ENCODE data around the gene ZNHIT2. TPM values are rescaled to one million over a fixed set of nuclear protein-coding genes. Genes with fewer than 3 reads are reported as not detected.

The ZNHIT2 gene
- total and polyA plus RNA-seq, 10 of the 15 experiments (the other 5 are each of a cell fraction or from before 2014, with no cell fraction given), result 0.24 to 20.4 (median 15.5) TPM; not detected in 1

DNA sequence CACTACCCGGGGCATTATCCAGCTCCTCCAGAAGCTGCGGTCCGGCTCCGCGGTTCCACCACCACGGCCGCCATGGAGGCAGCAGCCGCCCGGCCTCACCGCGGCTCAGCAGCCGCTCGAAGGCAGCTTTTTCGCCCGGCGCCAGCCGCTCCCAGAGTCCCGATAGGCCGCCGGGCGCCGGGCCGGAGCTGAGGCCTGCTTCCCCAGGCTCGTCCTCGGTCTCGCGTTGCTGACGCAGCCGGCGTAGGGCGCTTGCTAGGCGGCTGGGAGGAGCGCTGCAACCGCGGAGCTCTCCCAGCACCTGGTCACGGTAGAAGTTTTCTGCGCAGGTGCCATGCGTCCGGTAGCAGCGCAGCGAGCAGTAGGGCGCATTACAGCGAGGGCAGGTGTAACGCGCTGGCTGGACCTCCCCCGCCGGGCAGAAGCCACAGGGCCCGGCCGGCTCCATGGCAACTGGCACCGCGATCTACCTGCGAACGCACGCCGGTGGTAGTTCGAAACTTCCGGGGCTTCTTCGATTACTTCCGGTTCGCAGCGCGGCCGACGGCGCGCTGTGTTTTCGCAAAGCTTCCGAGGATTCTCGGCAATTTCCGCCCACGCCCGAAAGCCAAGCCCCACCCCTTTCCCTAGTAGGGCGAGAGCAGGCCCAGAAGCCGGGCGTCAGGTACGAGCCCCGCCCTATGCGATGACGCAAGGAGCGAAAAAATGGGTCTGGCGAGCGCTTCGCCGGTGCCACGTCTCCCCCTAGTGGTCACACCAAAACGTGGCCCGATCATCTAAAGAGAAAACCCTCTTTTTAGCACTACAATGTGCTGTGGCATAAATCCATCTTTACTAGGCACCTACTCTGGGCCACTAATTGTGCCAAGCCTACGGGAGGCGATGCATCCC lies at the start of gene ZNHIT2 (continued):
- TF ChIP-seq, protein P1, sequence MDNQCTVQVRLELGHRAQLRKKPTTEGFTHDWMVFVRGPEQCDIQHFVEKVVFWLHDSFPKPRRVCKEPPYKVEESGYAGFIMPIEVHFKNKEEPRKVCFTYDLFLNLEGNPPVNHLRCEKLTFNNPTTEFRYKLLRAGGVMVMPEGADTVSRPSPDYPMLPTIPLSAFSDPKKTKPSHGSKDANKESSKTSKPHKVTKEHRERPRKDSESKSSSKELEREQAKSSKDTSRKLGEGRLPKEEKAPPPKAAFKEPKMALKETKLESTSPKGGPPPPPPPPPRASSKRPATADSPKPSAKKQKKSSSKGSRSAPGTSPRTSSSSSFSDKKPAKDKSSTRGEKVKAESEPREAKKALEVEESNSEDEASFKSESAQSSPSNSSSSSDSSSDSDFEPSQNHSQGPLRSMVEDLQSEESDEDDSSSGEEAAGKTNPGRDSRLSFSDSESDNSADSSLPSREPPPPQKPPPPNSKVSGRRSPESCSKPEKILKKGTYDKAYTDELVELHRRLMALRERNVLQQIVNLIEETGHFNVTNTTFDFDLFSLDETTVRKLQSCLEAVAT (IDR thresholded peaks at IDR 0.05), result 0 out of 2 replicates have a peak, but pooled peaks have one; percentile 31
- TF ChIP-seq, protein P2, sequence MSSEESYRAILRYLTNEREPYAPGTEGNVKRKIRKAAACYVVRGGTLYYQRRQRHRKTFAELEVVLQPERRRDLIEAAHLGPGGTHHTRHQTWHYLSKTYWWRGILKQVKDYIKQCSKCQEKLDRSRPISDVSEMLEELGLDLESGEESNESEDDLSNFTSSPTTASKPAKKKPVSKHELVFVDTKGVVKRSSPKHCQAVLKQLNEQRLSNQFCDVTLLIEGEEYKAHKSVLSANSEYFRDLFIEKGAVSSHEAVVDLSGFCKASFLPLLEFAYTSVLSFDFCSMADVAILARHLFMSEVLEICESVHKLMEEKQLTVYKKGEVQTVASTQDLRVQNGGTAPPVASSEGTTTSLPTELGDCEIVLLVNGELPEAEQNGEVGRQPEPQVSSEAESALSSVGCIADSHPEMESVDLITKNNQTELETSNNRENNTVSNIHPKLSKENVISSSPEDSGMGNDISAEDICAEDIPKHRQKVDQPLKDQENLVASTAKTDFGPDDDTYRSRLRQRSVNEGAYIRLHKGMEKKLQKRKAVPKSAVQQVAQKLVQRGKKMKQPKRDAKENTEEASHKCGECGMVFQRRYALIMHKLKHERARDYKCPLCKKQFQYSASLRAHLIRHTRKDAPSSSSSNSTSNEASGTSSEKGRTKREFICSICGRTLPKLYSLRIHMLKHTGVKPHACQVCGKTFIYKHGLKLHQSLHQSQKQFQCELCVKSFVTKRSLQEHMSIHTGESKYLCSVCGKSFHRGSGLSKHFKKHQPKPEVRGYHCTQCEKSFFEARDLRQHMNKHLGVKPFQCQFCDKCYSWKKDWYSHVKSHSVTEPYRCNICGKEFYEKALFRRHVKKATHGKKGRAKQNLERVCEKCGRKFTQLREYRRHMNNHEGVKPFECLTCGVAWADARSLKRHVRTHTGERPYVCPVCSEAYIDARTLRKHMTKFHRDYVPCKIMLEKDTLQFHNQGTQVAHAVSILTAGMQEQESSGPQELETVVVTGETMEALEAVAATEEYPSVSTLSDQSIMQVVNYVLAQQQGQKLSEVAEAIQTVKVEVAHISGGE (CRISPR knock-in tag; IDR thresholded peaks at IDR 0.05), result 0 out of 2 replicates have a peak, but pooled peaks have one; percentile 32
- TF ChIP-seq NBN (IDR thresholded peaks at IDR 0.05) (peak; percentile 82), EGR1 (IDR thresholded peaks at IDR 0.05; ENCODE audit: borderline replicate concordance in 1 of 2, low read depth in 2 of 2, low read length in 2 of 2) (peak; percentile 67 to 84), MEF2B (IDR thresholded peaks at IDR 0.05; ENCODE audit: partially characterized antibody, poor library complexity, severe bottlenecking) (peak; percentile 14), STAT1 (conservative IDR thresholded peaks at IDR 0.05) (no peak), ZNF274 (IDR thresholded peaks at IDR 0.05; ENCODE audit: insufficient read depth, insufficient read length) (no peak), ZSCAN29 (IDR thresholded peaks at IDR 0.05) (peak; percentile 17; the same call in 1 of the 2 replicates), CBX5 (IDR thresholded peaks at IDR 0.05; ENCODE audit: low read depth) (0 out of 2 replicates have a peak, but pooled peaks have one; percentile 64), IKZF1 (conservative IDR thresholded peaks at IDR 0.05) (peak; percentile 72), ZNF384 (IDR thresholded peaks at IDR 0.05; ENCODE audit: borderline replicate concordance, low read depth, low read length) (no peak; the same call in 1 of the 2 replicates), FOS (IDR thresholded peaks at IDR 0.05; ENCODE audit: borderline replicate concordance, extremely low read depth, insufficient read length) (no peak), POLR2AphosphoS2 (IDR thresholded peaks at IDR 0.05; ENCODE audit: low read depth, low read length) (peak; percentile 81), NFIC (IDR thresholded peaks at IDR 0.05; ENCODE audit: low read depth, low read length) (no peak), ZNF622 (IDR thresholded peaks at IDR 0.05) (no peak), ATF7 (IDR thresholded peaks at IDR 0.05; ENCODE audit: low read depth) (peak; percentile 93), PML (IDR thresholded peaks at IDR 0.05; ENCODE audit: low read length) (peak; percentile 93), HCFC1 (IDR thresholded peaks at IDR 0.05; ENCODE audit: low read length) (peak; percentile 71), CBFB (IDR thresholded peaks at IDR 0.05; ENCODE audit: low read depth) (peak; percentile 77; the same call in 1 of the 2 replicates), ESRRA (IDR thresholded peaks at IDR 0.05; ENCODE audit: low read length) (no peak), RB1 (IDR thresholded peaks at IDR 0.05; ENCODE audit: borderline replicate concordance) (0 out of 2 replicates have a peak, but pooled peaks have one; percentile 66), SUPT20H (IDR thresholded peaks at IDR 0.05; ENCODE audit: borderline replicate concordance, control insufficient read depth, low read depth, low read length) (no peak), ASH2L (IDR thresholded peaks at IDR 0.05; ENCODE audit: borderline replicate concordance, low read depth) (no peak)
- TF ChIP-seq, protein P3, sequence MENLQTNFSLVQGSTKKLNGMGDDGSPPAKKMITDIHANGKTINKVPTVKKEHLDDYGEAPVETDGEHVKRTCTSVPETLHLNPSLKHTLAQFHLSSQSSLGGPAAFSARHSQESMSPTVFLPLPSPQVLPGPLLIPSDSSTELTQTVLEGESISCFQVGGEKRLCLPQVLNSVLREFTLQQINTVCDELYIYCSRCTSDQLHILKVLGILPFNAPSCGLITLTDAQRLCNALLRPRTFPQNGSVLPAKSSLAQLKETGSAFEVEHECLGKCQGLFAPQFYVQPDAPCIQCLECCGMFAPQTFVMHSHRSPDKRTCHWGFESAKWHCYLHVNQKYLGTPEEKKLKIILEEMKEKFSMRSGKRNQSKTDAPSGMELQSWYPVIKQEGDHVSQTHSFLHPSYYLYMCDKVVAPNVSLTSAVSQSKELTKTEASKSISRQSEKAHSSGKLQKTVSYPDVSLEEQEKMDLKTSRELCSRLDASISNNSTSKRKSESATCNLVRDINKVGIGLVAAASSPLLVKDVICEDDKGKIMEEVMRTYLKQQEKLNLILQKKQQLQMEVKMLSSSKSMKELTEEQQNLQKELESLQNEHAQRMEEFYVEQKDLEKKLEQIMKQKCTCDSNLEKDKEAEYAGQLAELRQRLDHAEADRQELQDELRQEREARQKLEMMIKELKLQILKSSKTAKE (IDR thresholded peaks at IDR 0.05; ENCODE audit: low read depth, poor library complexity, severe bottlenecking), result peak; percentile 35

Measured in GM12878 (cell line).